Raji (cell line): ENCODE measurements around the gene AMPD1.

ENCODE experiments used
- POLR2A ChIP-seq: IDR thresholded peaks from 2 replicates; pipeline ENCODE4 v1.6.1; 2011; ENCODE audit warnings: low read depth, low read length, control low read depth; ENCODE audit not compliant: insufficient read depth

Gene AMPD1

DNA sequence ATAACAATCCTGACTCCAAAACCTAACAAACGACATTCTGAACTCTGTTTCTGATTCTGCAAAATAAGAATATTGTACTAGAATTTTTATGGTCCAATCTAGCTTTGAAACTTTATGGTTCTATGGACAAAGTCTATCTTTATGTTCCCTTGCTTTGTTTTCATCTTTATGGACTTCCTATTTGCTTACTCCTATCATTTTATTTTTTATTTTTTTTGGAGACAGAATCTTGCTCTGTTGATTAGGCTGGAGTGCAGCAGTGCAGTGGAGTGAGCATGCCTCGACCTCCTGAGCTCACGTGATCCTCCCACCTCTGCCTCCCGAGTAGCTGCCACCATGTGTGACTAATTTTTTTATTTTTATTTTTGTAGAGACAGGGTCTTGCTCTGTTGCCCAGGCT, 17.6 kb upstream of the AMPD1 start:
- TF ChIP-seq POLR2A = no peak

- no peak for TF ChIP-seq POLR2A
These were observed 15.0 kb upstream of the AMPD1 start for GRCh38 chr1:114710360-114710759.

GRCh38 chr1:114707604-114708003, 12.3 kb upstream of the AMPD1 start:
- no peak for TF ChIP-seq POLR2A

GRCh38 chr1:114703242-114703641, 7.9 kb upstream of the AMPD1 start:
- no peak for TF ChIP-seq POLR2A

DNA sequence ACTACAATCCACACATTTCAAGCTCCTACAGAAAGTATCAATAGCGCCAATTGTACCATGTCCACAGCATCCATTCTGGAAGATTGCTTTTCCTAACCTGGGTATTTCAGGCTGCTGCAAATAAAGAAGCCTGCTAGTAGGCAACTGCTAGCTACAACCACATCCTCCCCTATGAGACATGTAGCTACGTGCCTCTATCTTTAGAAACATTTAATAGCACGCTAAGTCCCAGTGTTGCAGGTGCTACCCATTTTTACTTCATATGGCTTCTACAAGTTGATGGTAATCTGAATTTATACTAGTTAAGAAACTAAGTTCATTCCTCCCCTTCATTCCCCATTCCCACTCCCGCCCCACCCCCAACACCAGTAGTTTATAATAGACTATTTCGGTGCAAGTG, 7.4 kb upstream of the AMPD1 start:
- no peak for TF ChIP-seq POLR2A

DNA sequence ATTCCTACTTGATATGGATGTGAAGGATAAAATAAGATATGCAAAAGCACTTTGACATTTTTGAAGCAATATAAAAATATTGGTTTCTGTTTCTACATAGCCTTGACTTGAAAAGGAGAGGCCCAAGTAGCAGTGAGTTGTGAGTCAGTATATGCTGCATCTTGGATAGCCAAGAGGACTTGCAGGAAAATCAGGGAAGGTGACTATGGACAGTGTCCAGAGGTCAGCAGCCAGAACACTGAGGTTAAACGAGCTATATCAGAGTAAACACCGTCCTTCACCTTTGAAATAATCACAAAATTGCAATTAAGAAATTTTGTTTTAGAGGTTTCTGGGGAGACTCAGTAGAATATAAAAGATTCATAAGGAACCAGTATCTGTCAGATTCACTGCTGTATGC, 6.6 kb upstream of the AMPD1 start:
- no peak for TF ChIP-seq POLR2A

DNA sequence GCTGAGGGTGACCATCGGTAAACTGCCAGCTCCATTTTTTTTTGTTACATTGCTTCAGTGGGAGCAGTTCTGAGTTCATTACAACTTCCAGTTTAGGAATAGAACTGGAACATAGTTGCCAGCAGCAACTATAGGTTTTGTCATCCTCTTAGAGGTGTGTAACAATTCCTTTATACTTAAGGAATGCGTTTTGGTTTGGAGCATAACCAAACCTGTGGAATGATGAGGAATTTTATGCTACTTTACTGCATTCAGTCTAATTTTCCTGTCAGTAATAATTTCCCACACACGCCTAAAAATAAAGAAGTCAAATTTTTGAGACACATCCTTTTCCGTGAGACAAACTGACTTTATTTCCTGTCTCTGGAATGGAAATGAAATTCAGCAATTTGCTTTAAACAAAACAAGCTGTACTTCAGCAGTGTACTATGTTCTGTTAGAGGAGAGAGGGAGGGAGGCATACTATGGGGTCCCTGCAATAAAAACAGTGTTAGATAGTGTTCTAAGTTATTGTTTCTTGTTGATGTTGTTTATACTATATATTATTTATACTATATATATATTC, 4.8 kb upstream of the AMPD1 start:
- no peak for TF ChIP-seq POLR2A

DNA sequence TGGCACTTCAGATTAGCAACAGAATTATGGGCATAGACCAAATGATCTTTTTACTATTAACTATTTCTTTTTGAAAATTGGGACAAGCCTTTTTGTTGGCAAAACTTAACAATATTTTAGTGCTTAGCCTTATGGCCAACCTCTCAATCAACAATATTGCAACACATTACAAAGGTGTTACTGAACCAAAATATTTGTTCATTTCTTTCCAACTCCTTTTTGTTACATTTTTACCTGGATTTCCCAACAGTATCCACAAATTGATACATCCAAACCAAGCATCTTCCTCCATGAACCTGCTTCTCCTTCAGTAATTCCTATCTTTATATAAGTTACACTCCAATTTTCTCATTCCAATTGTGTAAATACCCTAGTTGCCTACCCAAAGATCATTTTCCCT, 1.5 kb upstream of the AMPD1 start:
- no peak for TF ChIP-seq POLR2A

- no peak for TF ChIP-seq POLR2A
These were observed 621 bp downstream of the AMPD1 start for GRCh38 chr1:114694540-114695310.

DNA sequence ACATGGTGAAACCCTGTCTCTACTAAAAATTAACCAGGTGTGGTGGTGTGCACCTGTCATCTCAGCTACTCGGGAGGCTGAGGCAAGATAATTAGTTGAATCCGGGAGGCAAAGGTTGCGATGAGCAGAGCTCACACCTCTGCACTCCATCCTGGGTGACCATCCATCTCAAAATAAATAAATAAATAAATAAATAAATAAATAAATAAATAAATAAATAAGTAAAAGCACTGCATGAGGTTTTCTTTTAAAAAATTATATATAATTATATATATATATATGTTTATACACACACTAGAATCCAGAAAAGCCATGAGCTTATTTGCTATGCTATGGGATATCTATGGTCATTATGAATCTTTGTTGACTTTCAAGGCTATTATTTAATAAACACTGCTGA, 2.4 kb downstream of the AMPD1 start:
- no peak for TF ChIP-seq POLR2A

DNA sequence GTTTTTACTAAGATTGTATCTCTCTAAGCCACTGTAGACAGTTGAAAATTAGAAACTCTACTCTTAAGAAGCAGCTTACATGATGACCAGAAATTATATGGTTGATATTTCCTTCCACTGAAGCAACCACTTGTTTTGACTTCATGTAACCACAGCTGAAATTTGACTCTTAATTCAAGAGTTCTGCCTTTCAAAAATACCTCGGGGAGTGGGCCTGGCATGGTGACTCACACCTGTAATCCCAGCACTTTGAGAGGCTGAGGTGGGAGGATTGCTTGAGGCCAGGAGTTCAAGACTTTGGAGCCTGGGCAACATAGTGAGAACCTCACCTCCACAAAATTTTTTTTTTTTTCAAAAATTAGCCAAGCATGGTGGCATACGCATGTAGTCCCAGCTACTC, 4.3 kb downstream of the AMPD1 start:
- TF ChIP-seq POLR2A = no peak

GRCh38 chr1:114690148-114690547, 5.2 kb downstream of the AMPD1 start:
- TF ChIP-seq POLR2A = no peak

DNA sequence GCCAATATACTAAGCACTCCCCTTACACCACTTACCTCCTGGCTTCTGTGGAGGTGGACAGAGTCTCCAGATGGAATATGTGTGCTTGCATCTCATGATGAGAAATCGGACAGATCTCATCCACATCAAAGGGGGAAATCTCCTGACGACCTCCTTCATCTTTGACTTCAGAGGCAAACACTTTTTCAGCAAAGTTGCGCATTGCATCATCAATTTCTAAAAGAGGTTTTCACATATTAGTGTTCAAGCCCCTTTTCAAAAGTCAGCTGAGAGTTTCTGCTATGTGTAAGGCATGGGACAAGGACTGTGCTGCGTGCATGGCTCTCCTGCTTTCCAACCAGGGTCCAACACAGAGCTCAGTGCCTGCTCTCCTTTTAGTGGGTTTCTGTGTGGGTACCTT, 6.8 kb downstream of the AMPD1 start:
- TF ChIP-seq POLR2A = no peak

- TF ChIP-seq POLR2A = no peak
These were observed 9.5 kb downstream of the AMPD1 start for GRCh38 chr1:114685851-114686250.

GRCh38 chr1:114677691-114678090, 17.7 kb downstream of the AMPD1 start:
- TF ChIP-seq POLR2A = no peak

- no peak for TF ChIP-seq POLR2A
These were observed 19.2 kb downstream of the AMPD1 start for GRCh38 chr1:114676115-114676514.

DNA sequence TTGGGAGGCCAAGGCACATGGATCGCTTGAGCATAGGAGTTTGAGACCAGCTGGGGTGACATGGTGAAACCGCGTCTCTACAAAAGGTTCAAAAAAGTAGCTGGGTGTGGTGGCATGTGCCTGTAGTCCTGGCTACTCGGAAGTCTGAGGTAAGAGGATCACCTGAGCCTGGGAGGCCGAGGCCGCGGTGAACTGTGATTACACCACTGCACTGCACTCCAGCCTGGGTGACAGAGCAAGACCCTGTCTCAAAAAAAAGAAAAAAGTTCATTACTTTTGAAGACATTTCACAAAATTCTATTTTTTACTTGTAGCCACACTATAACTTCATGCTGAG, 23.4 kb downstream of the AMPD1 start:
- TF ChIP-seq POLR2A = no peak
